Measurements from ENCODE around the gene KCNV2.

Gene KCNV2

GRCh38 chr9:2730971-2731370 lies 13.7 kb downstream of the KCNV2 start:
- H3K18ac ChIP-seq (ENCODE audit: low read length), result no peak overlapping the region
- H4K8ac ChIP-seq (ENCODE audit: low read depth, low read length), result no peak overlapping the region
- no peaks in the 10 kb centered on the region for H3K9me3 ChIP-seq (ENCODE audit: insufficient read depth, low read depth, low read length)
- H3K79me1 ChIP-seq (ENCODE audit: low read length), result peaks cover 3% of the 10 kb centered on the region
- H2BK5ac ChIP-seq (ENCODE audit: low read depth, low read length, poor library complexity), result no peak overlapping the region
- H3K4me2 ChIP-seq (ENCODE audit: low read length), result no peak overlapping the region
- no peak overlapping the region for H3K14ac ChIP-seq (ENCODE audit: low read length)
- H2BK12ac ChIP-seq (ENCODE audit: low read length), result no peak overlapping the region
- no peak overlapping the region for H4K91ac ChIP-seq (ENCODE audit: low read depth, low read length)
- no peak overlapping the region for H3K9ac ChIP-seq (ENCODE audit: low read length)
- DNase-seq, result no peak
- H2AK5ac ChIP-seq (ENCODE audit: low read length), result no peak overlapping the region
- H3K27me3 ChIP-seq (ENCODE audit: insufficient read depth, low read length), result no peaks in the 10 kb centered on the region
- H3K4ac ChIP-seq (ENCODE audit: low read depth, low read length), result no peak overlapping the region
- H4K12ac ChIP-seq (ENCODE audit: low read depth, low read length), result no peak overlapping the region
- no peak overlapping the region for H2BK120ac ChIP-seq (ENCODE audit: insufficient read depth, low read length, poor library complexity)
- no peak overlapping the region for H3K4me3 ChIP-seq (ENCODE audit: low read depth, low read length)
- H3K23ac ChIP-seq (ENCODE audit: low read length), result no peak overlapping the region
- H3K27ac ChIP-seq (ENCODE audit: low read depth, low read length), result no peak overlapping the region
- no CpG with 5 or more reads among the region's 1 CpG for WGBS (ENCODE audit: extremely low coverage, insufficient coverage, insufficient read length)
- H3K79me2 ChIP-seq (ENCODE audit: control insufficient read depth, insufficient read depth, low read length, poor library complexity), result no peaks in the 10 kb centered on the region
- H3K36me3 ChIP-seq (ENCODE audit: control insufficient read depth in 1 of 2, insufficient read depth in 2 of 2, low read length in 2 of 2), result no peaks in the 10 kb centered on the region
- H2AFZ ChIP-seq (ENCODE audit: insufficient read depth, low read length, poor library complexity), result no peak overlapping the region
- H3K4me1 ChIP-seq (ENCODE audit: control insufficient read depth in 1 of 2, insufficient read depth in 2 of 2, low read length in 2 of 2), result peaks cover 9 to 10% of the 10 kb centered on the region in 2 experiments

- no peaks in the 10 kb centered on the region for H3K27me3 ChIP-seq (ENCODE audit: insufficient read depth, low read length)
- H3K79me2 ChIP-seq (ENCODE audit: control insufficient read depth, insufficient read depth, low read length, poor library complexity), result no peaks in the 10 kb centered on the region
- peaks cover 2 to 3% of the 10 kb centered on the region in 2 experiments for H3K4me1 ChIP-seq (ENCODE audit: control insufficient read depth in 1 of 2, insufficient read depth in 2 of 2, low read length in 2 of 2)
- no peaks in the 10 kb centered on the region for H3K9me3 ChIP-seq (ENCODE audit: insufficient read depth, low read depth, low read length)
- no peaks in the 10 kb centered on the region for H3K36me3 ChIP-seq (ENCODE audit: control insufficient read depth in 1 of 2, insufficient read depth in 2 of 2, low read length in 2 of 2)
- H2BK120ac ChIP-seq (ENCODE audit: insufficient read depth, low read length, poor library complexity), result no peak overlapping the region
- H2AFZ ChIP-seq (ENCODE audit: insufficient read depth, low read length, poor library complexity), result no peak overlapping the region
- DNase-seq, result no peak
- H2AK5ac ChIP-seq (ENCODE audit: low read length), result no peak overlapping the region
- no peak overlapping the region for H4K91ac ChIP-seq (ENCODE audit: low read depth, low read length)
- no peak overlapping the region for H2BK5ac ChIP-seq (ENCODE audit: low read depth, low read length, poor library complexity)
- H3K4ac ChIP-seq (ENCODE audit: low read depth, low read length), result no peak overlapping the region
- no peak overlapping the region for H3K4me3 ChIP-seq (ENCODE audit: low read depth, low read length)
- no peak overlapping the region for H2BK12ac ChIP-seq (ENCODE audit: low read length)
- H3K79me1 ChIP-seq (ENCODE audit: low read length), result no peaks in the 10 kb centered on the region
- no peak overlapping the region for H3K18ac ChIP-seq (ENCODE audit: low read length)
- H4K8ac ChIP-seq (ENCODE audit: low read depth, low read length), result no peak overlapping the region
- no CpG with 5 or more reads among the region's 4 CpGs for WGBS (ENCODE audit: extremely low coverage, insufficient coverage, insufficient read length)
- no peak overlapping the region for H3K27ac ChIP-seq (ENCODE audit: low read depth, low read length)
- H4K12ac ChIP-seq (ENCODE audit: low read depth, low read length), result no peak overlapping the region
- H3K4me2 ChIP-seq (ENCODE audit: low read length), result no peak overlapping the region
- H3K23ac ChIP-seq (ENCODE audit: low read length), result no peak overlapping the region
- H3K9ac ChIP-seq (ENCODE audit: low read length), result no peak overlapping the region
- H3K14ac ChIP-seq (ENCODE audit: low read length), result no peak overlapping the region
Observed at GRCh38 chr9:2732492-2732891, 15.2 kb downstream of the KCNV2 start.

- Histone ChIP-seq H2AK5ac (ENCODE audit: low read length) (no peak overlapping the region), H3K18ac (ENCODE audit: low read length) (no peak overlapping the region), H4K91ac (ENCODE audit: low read depth, low read length) (no peak overlapping the region), H2AFZ (ENCODE audit: insufficient read depth, low read length, poor library complexity) (no peak overlapping the region), H3K27me3 (ENCODE audit: insufficient read depth, low read length) (no peaks in the 10 kb centered on the region), H3K4ac (ENCODE audit: low read depth, low read length) (no peak overlapping the region), H3K9me3 (ENCODE audit: insufficient read depth, low read depth, low read length) (no peaks in the 10 kb centered on the region), H3K14ac (ENCODE audit: low read length) (no peak overlapping the region), H2BK12ac (ENCODE audit: low read length) (no peak overlapping the region), H3K4me2 (ENCODE audit: low read length) (no peak overlapping the region), H3K9ac (ENCODE audit: low read length) (no peak overlapping the region), H2BK5ac (ENCODE audit: low read depth, low read length, poor library complexity) (no peak overlapping the region), H3K4me1 (ENCODE audit: control insufficient read depth in 1 of 2, insufficient read depth in 2 of 2, low read length in 2 of 2) (peaks cover 2% of the 10 kb centered on the region in 2 experiments), H4K12ac (ENCODE audit: low read depth, low read length) (no peak overlapping the region), H3K79me1 (ENCODE audit: low read length) (no peaks in the 10 kb centered on the region), H3K36me3 (ENCODE audit: control insufficient read depth in 1 of 2, insufficient read depth in 2 of 2, low read length in 2 of 2) (no peaks in the 10 kb centered on the region), H2BK120ac (ENCODE audit: insufficient read depth, low read length, poor library complexity) (no peak overlapping the region), H4K8ac (ENCODE audit: low read depth, low read length) (no peak overlapping the region), H3K4me3 (ENCODE audit: low read depth, low read length) (no peak overlapping the region), H3K27ac (ENCODE audit: low read depth, low read length) (no peak overlapping the region), H3K23ac (ENCODE audit: low read length) (no peak overlapping the region), H3K79me2 (ENCODE audit: control insufficient read depth, insufficient read depth, low read length, poor library complexity) (no peaks in the 10 kb centered on the region)
- DNase-seq, result no peak
Observed at GRCh38 chr9:2740616-2741015, 23.3 kb downstream of the KCNV2 start.

- Histone ChIP-seq H4K8ac (ENCODE audit: low read depth, low read length) (no peak overlapping the region), H3K79me1 (ENCODE audit: low read length) (no peaks in the 10 kb centered on the region), H3K79me2 (ENCODE audit: control insufficient read depth, insufficient read depth, low read length, poor library complexity) (no peaks in the 10 kb centered on the region), H3K4me2 (ENCODE audit: low read length) (no peak overlapping the region), H3K14ac (ENCODE audit: low read length) (no peak overlapping the region), H3K9me3 (ENCODE audit: insufficient read depth, low read depth, low read length) (no peaks in the 10 kb centered on the region), H3K4me1 (ENCODE audit: control insufficient read depth in 1 of 2, insufficient read depth in 2 of 2, low read length in 2 of 2) (peaks cover 6 to 8% of the 10 kb centered on the region in 2 experiments), H4K91ac (ENCODE audit: low read depth, low read length) (no peak overlapping the region), H3K18ac (ENCODE audit: low read length) (no peak overlapping the region), H3K4me3 (ENCODE audit: low read depth, low read length) (no peak overlapping the region), H3K27ac (ENCODE audit: low read depth, low read length) (no peak overlapping the region), H3K4ac (ENCODE audit: low read depth, low read length) (no peak overlapping the region), H2BK12ac (ENCODE audit: low read length) (no peak overlapping the region), H2AK5ac (ENCODE audit: low read length) (no peak overlapping the region), H3K36me3 (ENCODE audit: control insufficient read depth in 1 of 2, insufficient read depth in 2 of 2, low read length in 2 of 2) (no peaks in the 10 kb centered on the region), H2BK120ac (ENCODE audit: insufficient read depth, low read length, poor library complexity) (no peak overlapping the region), H2BK5ac (ENCODE audit: low read depth, low read length, poor library complexity) (no peak overlapping the region), H2AFZ (ENCODE audit: insufficient read depth, low read length, poor library complexity) (no peak overlapping the region), H3K27me3 (ENCODE audit: insufficient read depth, low read length) (no peaks in the 10 kb centered on the region), H3K9ac (ENCODE audit: low read length) (no peak overlapping the region), H3K23ac (ENCODE audit: low read length) (no peak overlapping the region), H4K12ac (ENCODE audit: low read depth, low read length) (no peak overlapping the region)
- DNase-seq, result peak; percentile 42 to 79
- no CpG with 5 or more reads among the region's 6 CpGs for WGBS (ENCODE audit: extremely low coverage, insufficient coverage, insufficient read length)
Observed at GRCh38 chr9:2741441-2742158, 24.3 kb downstream of the KCNV2 start.
